Testis (tissue), 3 donors: ENCODE measurements around the gene CA5A. TPM values are rescaled to one million over a fixed set of nuclear protein-coding genes. Genes with fewer than 3 reads are reported as not detected.
"Not testable (repeated sequence)": the region's sequence is repeated elsewhere in the genome, so short reads cannot be mapped to it uniquely, and the experiment has no call there.

Source experiments
- DNase-seq: peaks from one replicate; pipeline ENCODE4 v3.0.0-alpha.2; 2019
- H3K27ac ChIP-seq, 2 donors: fragments of 200-600 bp; sonication (generic); one replicate each; pipeline ENCODE4 v1.5.1; 2019
- H3K27me3 ChIP-seq: fragments of 200-600 bp; sonication (generic); one replicate; pipeline ENCODE4 v1.5.1; 2019
- H3K36me3 ChIP-seq: fragments of 200-600 bp; sonication (generic); one replicate; pipeline ENCODE4 v1.5.1; 2017; ENCODE audit warnings: low read depth; ENCODE audit errors: missing control alignments
- H3K4me1 ChIP-seq: fragments of 200-600 bp; sonication (generic); one replicate; pipeline ENCODE4 v1.5.1; 2019
- H3K4me3 ChIP-seq, 2 donors: fragments of 200-600 bp; sonication (generic); one replicate each; pipeline ENCODE4 v1.5.1; 2017 to 2019
- H3K9me3 ChIP-seq: fragments of 200-600 bp; sonication (generic); one replicate; pipeline ENCODE4 v1.5.1; 2017
- CTCF ChIP-seq, 3 experiments: fragments of 450-650 bp in 2 of 3; fragments of 200-600 bp in 1 of 3; sonication (generic) in 1 of 3; IDR thresholded peaks; one replicate each; pipeline ENCODE4 v1.5.1; 2016 to 2019; ENCODE audit warnings: antibody characterized with exemption in 3 of 3, mild to moderate bottlenecking in 2 of 3, moderate library complexity in 1 of 3
- POLR2A ChIP-seq: fragments of 450-650 bp; IDR thresholded peaks from one replicate; pipeline ENCODE4 v1.6.1; 2017; ENCODE audit warnings: antibody characterized with exemption, mild to moderate bottlenecking, moderate library complexity
- WGBS, 2 donors: methylation state at CpG; one replicate each; pipeline ENCODE4 v1.1.5; 2018; 5-methylcytosine and 5-hydroxymethylcytosine counted together
- intact Hi-C: fragments of 100-400 bp; cut with DNase I; formaldehyde crosslinking; loops from one replicate; pipeline ENCODE4 v1.15.1; 2023; ENCODE audit warnings: low total_unique reads
- polyA plus RNA-seq: library from polyadenylated mRNA; stranded (reverse); fragments of 350-450 nt; fragmentation: Illumina TruSeq; extraction: RNeasy Lipid Tissue Mini Kit (QIAGEN cat#74804); gene quantifications from one replicate; pipeline ENCODE4 v1.2.3, GENCODE V29; 2014; ENCODE audit warnings: low read depth, low replicate concordance; ENCODE audit not compliant: insufficient read depth
- total RNA-seq, 2 donors: library from RNA; depleted of rRNA; stranded (reverse); fragments of >200 nt; gene quantifications; one replicate each; pipeline ENCODE4 v1.2.3, GENCODE V29; 2016

Gene CA5A
- total and polyA plus RNA-seq, 3 donors from 2014 or later = not detected

DNA sequence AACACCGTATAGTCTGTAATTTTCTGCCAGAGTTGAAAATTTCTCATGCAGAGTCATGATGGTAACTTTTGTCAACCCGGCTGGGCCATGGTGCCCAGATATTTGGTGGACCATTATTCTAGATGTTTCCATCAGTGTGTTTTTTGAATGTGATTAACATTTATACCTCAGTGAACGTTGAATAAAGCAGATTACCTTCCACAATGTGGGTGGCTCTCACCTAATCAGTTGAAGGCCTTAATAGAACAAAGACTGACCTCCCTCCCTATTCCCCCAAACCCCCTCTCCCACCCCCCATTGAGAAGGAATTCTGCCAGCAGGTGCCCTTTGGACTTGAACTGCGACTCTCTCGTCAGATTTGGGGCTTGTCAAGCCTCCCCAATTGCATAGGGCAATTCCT is 6.4 kb upstream of the CA5A start:
- Histone ChIP-seq H3K27me3 (no peaks in the 10 kb centered on the region), H3K4me1 (no peaks in the 10 kb centered on the region), H3K9me3 (no peaks in the 10 kb centered on the region), H3K27ac (no peak overlapping the region), H3K36me3 (no peaks in the 10 kb centered on the region), H3K4me3 (no peak overlapping the region)
- TF ChIP-seq POLR2A (no peak), CTCF (IDR thresholded peaks at IDR 0.05) (no peak)
- DNase-seq = no peak
- intact Hi-C loops = no loop called here
- 78 to 80% methylated on average over 5 of the region's 5 CpGs for WGBS, 2 donors

DNA sequence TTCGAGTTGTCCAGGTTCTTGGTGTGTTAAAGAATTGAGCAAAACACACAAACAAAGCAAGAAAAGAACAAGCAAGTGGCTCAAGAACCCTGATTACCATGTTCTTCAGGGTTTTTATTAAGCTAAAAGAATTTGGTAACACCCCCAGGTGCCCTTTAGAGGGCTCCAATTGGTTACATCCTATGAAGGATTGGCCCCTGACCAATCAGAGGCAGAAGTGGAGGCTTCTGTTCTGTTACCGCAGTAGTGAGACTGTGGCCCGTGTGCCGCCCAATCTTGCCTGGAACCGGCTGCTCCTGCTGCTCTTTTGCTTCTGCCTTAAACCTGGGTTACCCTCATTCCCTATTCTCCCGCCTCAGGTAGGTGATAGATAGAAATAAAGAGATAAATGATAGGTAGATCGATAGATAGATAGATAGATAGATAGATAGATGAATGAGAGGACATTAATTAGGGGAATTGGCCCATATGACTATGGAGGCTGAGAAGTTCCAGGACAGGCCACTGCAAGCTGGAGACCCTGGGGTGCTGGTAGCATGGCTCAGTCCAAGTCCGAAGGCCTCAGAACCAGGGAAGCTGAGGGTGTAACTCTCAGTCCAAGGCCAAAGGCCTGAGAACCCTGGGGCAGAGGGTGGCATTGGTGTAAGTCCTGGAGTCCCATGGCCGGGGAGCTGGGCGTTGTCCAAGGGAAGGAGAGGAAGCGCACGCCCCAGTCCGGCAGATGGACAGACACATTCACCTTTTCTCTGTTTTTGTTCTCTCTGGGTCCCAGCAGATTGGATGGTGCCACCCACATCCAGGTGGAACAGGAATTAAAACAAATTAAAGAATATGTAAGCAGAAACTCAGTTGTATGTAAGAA is 3.5 kb upstream of the CA5A start:
- intact Hi-C loops = no loop called here
- Histone ChIP-seq H3K4me3 (no peak overlapping the region), H3K27me3 (no peaks in the 10 kb centered on the region), H3K27ac (peak overlapping the region in 1 of 2 donors; percentile 28), H3K36me3 (no peaks in the 10 kb centered on the region), H3K9me3 (no peaks in the 10 kb centered on the region), H3K4me1 (no peaks in the 10 kb centered on the region)
- no peak for DNase-seq
- no peak for TF ChIP-seq CTCF (IDR thresholded peaks at IDR 0.05)
- TF ChIP-seq POLR2A = no peak
- 67 to 85% methylated on average over 13 of the region's 13 CpGs for WGBS, 2 donors

GRCh38 chr16:87938412-87938949 is 2.2 kb upstream of the CA5A start:
- Histone ChIP-seq H3K9me3 (no peaks in the 10 kb centered on the region), H3K4me3 (no peak overlapping the region)
- intact Hi-C loops = no loop called here

GRCh38 chr16:87937231-87937542 is 858 bp upstream of the CA5A start:
- H3K4me3 ChIP-seq, H3K4me1 ChIP-seq, H3K9me3 ChIP-seq, H3K27ac ChIP-seq, H3K36me3 ChIP-seq, H3K27me3 ChIP-seq, DNase-seq, intact Hi-C loops: not testable (repeated sequence)
- WGBS, 2 donors = 85 to 87% methylated on average over 7 of the region's 7 CpGs

More at GRCh38 chr16:87938412-87938949, 2.2 kb upstream of the CA5A start:
- DNase-seq = no peak
- H3K27ac ChIP-seq = no peak overlapping the region
- no peak for TF ChIP-seq POLR2A
- no peak for TF ChIP-seq CTCF (IDR thresholded peaks at IDR 0.05)
- WGBS, 2 donors = 91 to 95% methylated on average over 4 of the region's 4 CpGs
- H3K36me3 ChIP-seq = no peaks in the 10 kb centered on the region
- no peaks in the 10 kb centered on the region for H3K4me1 ChIP-seq
- no peaks in the 10 kb centered on the region for H3K27me3 ChIP-seq

DNA sequence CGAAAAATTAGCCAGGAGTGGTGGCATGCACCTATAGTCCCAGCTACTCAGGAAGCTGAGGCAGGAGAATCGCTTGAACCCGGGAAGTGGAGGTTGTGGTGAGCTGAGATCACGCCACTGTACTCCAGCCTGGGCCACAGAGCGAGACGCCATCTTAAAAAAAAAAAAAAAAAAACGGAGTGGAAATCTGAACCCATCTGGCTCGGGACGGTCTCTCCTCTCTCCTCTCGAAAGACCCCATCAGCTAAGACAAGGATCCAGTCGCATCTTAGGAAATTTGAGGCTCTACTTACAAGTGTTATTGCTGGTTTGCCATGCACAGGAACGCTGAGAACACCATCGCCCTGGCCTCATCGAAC is 334 bp downstream of the CA5A start:
- intact Hi-C loops, H3K27me3 ChIP-seq, H3K9me3 ChIP-seq, H3K4me3 ChIP-seq, DNase-seq, H3K27ac ChIP-seq, H3K36me3 ChIP-seq, H3K4me1 ChIP-seq: not testable (repeated sequence)
- WGBS, 2 donors = 91 to 93% methylated on average over 14 of the region's 14 CpGs

DNA sequence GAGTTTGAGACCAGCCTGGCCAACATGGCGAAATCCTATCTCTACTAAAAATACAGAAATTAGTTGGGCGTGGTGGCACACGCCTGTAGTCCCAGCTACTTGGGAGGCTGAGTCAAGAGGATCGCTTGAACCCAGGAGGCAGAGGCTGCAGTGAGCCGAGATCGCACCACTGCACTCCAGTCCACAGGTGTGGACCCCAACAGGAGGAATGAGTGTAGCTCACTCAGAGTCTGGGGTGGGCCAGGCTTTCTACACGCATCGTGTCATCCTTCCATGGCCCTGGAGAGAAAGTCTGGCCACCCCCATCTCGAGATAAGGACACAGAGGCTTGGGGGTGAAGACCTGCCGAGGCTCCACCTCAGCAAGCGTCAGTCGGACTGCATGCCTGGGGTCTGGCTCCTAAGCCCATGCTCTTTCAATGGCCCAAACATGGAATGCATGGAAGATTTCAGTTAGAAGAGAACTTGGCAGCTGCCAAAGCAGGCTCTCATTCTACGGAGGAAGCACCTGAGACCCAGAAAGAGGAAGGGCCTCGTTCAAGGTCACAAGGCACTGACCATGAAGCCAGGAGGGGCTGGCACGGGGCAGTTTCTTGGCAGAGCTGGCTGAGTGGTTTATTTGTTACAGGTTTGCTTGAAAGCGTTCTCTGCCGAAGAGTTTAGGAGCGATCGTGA is 1.4 kb downstream of the CA5A start:
- H3K9me3 ChIP-seq, H3K4me3 ChIP-seq, H3K27ac ChIP-seq, H3K36me3 ChIP-seq, DNase-seq, intact Hi-C loops, H3K4me1 ChIP-seq, H3K27me3 ChIP-seq: not testable (repeated sequence)
- WGBS, 2 donors = 74 to 91% methylated on average over 14 to 19 of the region's 19 CpGs
